HG03045 (cell line): Measurements from ENCODE around the gene DPP3.

Experiments
- ATAC-seq: cut with Tn5 transposase; IDR thresholded peaks from one replicate; pipeline ENCODE4 v1.9.1; 2021; ENCODE audit warnings: mild to moderate bottlenecking, moderate library complexity; ENCODE audit not compliant: unreplicated experiment

The DPP3 gene

GRCh38 chr11:66464916-66465315 is 15.3 kb upstream of the DPP3 start:
- no peak for ATAC-seq

DNA sequence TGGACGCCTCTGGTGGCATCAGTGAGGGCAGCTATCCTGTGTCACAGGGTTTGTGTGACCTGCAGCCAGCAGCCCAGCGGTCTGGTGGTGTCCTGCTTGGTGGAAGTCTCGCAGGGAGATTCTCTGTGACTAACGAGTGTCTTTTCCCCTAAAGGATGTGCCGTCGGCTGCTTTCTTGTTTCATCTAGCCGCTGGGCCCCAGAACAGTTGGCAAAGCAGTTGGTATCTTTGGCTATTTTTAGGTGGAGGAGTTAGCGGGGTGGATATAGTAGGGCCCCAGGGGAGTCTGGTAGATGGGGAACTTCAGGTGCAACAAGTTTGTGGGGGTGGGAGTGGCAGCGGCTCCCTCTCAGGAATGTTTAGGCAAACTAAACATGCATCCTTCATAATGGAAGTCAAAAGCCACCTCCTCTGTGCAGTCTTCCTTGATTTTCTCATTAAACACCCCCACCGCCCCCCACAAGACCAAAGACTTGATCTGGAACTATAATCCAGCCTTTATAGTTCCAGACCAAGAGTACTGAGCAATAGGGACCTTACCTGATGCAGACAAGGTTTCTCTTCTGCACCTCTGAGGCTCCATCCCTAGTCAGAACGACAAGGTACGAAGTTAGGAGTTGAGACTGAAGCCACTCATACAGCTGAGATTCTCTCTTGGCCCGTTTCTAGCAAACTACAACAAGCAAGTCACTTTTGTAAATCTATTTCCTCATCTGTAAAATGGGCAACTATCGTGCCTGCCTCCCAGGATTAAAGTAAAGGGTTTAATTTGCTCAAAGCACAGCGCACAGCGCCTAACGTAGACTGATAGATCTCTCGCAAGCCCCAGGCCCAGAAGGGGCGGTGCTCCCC is 14.6 kb upstream of the DPP3 start:
- no peak for ATAC-seq

- peak; percentile 84 for ATAC-seq
Measured at GRCh38 chr11:66466225-66467033, 13.8 kb upstream of the DPP3 start, which contains the start of gene PELI3. Gene PELI3 (plus strand): TSS chr11:66466905. CDS start chr11:66468129, 1,224 bp downstream.

DNA sequence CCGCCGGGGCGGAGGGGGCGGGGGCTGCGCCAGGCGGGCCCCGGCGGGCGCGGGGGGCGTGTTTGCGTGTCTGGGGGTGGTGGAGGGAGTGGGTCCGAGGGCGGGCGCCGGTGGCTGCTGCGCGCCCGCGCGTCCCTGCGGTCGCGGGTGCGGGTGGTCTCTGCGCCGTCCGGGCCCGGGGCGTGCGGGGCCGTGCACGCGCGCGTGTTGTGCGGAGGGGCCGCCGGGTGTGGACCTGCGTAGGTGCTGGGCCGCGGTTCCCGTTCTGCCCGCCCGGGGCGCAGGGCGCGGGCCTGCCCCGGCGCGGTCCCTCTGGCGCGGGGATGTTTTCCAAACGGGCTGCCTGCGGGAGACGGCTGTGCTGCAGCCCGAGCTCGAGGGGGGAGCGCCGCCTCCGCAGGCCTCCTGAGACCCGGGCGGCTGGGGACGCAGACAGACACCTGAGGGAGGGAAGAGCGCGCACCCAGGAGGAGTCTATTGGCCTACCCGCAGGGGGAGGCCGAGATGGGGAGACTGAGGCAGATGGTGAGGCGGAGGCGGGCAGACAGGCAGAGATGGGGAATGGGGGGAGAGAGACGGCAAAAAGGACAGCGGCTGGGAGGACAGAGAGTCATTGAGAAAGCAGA is 13.1 kb upstream of the DPP3 start:
- peak; percentile 25 for ATAC-seq

- no peak for ATAC-seq
Measured at GRCh38 chr11:66467756-66468155, 12.5 kb upstream of the DPP3 start.

DNA sequence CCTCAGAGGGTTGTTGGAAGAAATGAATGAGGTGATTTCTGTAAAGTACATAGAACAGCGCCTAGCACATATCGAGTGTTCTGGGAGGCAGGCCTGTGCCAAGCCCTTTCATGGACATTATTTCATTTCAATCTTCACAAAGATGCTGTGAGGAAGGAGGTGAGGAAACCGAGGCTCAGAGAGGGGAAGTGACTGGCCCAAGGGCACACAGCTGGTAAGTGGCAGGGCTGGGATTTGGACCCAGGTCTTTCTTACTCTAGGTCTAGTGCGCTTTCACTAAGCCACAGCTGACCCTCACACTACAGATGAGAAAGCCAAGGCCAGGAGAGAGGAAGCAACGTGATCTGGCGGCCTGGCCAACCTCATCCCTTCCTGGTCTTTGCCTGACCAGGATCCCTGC is 11.5 kb upstream of the DPP3 start:
- ATAC-seq = no peak

- ATAC-seq = no peak
Measured at GRCh38 chr11:66469441-66469840, 10.8 kb upstream of the DPP3 start.

GRCh38 chr11:66470015-66470414 is 10.2 kb upstream of the DPP3 start:
- ATAC-seq = no peak

DNA sequence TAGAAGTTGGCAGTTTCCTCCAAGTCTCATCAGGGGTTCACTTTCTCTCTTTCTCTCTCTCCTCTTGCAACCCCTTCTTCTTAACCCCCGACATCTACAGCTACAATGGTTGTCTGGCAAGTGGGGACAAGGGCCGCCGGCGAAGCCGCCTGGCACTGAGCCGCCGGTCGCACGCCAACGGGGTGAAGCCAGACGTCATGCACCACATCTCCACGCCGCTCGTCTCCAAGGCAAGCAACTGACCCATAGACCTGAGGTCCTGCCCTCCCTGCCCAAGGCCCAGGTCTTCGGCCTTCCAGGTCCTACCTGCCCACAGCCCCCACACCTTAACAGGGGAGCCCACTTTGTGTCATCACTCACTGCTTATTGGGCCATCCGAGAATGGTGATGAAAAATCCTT is 9.1 kb upstream of the DPP3 start:
- no peak for ATAC-seq

DNA sequence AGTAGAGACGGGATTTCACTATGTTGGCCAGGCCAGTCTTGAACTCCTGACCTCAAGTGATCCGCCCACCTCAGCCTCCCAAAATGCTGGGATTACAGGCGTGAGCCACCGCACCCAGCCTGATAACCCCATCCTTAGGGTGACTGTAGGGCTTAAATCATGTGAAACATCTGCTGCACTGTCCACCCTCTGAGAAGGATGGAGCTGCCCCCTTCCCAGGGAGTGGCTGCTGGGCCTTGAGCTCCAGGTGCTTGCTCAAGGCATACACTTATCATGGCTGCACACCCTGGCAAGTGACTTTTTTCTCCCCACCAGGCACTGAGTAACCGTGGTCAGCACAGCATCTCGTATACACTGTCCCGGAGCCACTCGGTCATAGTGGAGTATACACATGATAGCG is 8.2 kb upstream of the DPP3 start:
- no peak for ATAC-seq

DNA sequence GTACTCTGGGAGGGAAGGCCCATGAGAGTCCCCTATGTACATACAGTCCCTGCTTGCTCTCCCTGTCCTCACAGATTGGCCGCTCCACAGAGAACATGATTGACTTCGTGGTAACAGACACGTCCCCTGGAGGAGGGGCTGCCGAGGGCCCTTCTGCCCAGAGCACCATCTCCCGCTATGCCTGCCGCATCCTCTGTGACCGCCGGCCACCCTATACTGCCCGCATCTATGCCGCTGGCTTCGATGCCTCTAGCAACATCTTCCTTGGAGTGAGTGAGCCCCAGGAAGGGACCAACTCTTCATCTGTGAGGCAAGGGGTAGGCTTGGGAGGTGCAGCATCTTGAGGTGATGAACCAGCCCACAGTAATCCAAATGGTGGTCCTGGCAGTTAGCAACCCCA is 7.1 kb upstream of the DPP3 start:
- ATAC-seq = no peak

GRCh38 chr11:66473608-66474515 is 6.4 kb upstream of the DPP3 start:
- ATAC-seq = no peak

DNA sequence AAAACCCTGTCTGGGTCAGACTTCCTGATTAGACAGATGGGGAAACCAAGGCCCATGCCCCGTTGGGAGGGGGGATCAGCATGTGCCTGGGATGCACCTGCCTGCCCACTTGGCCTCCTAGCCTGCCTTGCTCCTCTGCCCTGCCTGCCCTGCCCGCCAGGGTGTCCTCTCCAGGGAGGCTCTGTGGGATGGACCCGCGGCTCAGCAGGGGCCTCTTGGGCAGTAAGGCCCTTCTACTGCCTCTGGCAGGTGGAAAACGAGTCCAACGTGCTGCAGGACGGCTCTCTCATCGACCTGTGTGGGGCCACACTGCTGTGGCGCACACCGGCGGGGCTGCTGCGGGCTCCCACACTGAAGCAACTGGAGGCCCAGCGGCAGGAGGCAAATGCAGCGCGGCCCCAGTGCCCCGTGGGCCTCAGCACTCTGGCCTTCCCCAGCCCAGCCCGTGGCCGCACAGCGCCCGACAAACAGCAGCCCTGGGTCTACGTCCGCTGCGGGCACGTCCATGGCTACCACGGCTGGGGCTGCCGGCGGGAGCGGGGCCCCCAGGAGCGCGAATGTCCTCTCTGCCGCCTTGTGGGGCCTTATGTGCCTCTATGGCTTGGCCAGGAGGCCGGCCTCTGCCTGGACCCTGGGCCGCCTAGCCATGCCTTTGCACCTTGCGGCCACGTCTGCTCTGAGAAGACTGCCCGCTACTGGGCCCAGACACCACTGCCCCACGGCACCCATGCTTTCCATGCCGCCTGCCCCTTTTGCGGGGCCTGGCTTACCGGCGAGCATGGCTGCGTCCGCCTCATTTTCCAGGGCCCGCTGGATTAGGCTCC is 4.7 kb upstream of the DPP3 start:
- no peak for ATAC-seq

DNA sequence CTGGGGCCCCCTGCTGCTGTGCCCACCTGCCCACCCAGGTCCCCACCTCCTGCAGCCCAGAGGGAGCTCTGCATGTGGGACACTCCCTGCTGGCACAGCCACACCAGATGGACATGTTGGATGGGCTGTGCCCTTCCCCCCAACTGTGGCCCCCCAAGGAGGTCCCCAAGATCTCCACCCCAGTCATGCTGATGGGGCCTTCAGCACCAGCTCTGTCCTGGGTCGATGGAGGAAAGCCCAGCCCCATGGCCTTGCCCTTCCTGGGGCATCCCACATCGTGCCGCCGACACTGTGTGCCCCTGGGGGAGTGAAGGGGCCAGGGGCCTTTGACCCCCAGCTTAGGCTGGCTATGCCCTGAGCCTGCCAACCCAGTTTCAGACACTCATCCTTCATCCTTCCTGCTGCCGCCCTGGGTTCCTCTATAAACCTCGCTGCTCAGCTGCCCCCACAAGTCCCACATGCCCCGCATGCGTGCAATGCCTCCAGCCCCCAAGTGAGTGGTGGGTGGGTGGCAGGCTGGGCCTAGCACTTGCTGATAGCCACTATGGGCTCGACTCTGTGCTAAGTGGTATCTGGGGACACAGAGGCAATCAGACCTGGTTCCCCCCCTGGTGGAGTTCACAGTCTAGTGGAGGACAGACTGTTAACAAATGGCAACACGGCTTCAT is 3.9 kb upstream of the DPP3 start:
- ATAC-seq = no peak

GRCh38 chr11:66476841-66477251 is 3.4 kb upstream of the DPP3 start:
- no peak for ATAC-seq

- ATAC-seq = no peak
Measured at GRCh38 chr11:66477263-66478201, 2.7 kb upstream of the DPP3 start.

DNA sequence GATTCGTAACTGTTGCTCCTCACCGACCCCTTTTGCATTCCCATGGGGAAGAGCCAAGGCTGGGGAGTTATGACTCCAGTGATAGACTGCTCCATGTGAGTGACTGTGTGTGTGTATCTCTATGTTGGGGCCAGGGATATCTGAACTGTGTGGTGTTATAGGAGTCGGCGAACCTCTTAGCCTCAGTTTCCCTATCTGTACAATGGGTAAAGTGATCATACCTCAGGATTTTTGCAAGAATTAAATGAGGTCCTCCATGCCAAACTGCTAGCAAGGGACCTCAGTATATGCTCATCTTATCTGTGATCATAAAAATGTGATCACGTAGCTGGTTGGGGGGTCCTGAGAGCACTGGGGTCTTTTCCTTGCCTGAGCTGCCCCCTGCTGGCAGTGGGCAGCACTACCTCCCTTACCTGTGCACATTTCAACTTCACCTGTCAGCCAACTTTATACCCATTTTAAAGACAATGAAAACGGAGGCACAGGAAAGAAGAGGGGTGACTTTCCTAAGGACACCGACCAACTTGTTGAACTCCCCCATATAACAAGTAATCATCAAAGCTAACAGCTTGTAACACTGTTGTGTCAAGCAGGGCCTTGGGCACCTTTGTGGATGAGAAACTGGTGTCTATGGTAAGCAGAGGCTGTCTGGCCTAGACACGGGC is 1.4 kb upstream of the DPP3 start:
- ATAC-seq = no peak
